Purkinje cell (primary cell): ENCODE results near the gene OR6C2. TPM values are rescaled to one million over a fixed set of nuclear protein-coding genes. Genes with fewer than 3 reads are reported as not detected.

ENCODE experiments used
- polyA plus RNA-seq: library from polyadenylated mRNA; unstranded; fragments of >200 nt; fragmentation: Nextera tagmentation; gene quantifications from 2 replicates; pipeline ENCODE4 v1.2.1, GENCODE V29; 2014

OR6C2 gene
- not detected in 2 replicates for polyA plus RNA-seq

DNA sequence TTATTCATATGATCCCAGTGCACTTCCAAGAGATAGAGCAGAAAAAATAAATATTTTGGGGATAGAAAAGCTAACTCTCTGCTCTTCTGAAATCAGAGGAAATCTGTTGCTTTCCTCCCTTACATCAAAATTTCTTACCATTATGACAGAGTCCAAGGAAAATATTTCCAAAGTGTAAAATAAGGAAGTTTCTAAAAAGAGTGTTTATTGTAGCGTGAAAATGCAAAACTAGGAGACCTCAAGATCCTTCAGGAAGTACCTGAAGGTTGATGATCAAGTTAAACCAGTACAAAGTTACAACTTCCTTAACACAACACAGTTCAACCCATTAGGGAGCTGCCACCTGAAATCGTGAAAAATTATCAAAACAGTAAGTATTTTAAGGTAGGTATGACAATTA, at the start of gene OR6C2:
Gene OR6C2, plus strand, starts transcription at position 301 of the 400 bp plus-strand sequence. CDS start 8,138 bp downstream, outside the sequence.

DNA sequence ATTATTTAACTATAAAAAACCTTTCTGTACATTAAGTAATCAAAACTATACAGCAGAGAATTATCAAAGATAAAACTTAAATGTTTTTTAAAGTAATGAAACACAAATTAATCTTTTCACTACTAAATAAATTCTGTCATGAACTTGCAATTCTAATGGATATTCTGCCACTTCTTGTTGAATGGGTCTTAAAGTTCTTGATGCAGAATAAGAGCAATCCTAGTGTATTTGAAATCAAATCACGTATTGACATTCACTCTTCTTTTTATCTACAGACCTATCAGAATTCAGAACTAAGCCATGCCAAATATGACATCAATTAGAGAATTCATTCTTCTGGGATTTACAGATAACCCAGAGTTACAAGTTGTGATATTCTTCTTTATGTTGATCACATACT, 43.6 kb upstream of the OR6C2 start, which contains the start of gene OR6C65:
Gene OR6C65, plus strand, starts transcription at position 301 of the 400 bp plus-strand sequence. Its CDS starts 0 bp downstream, at position 301.

DNA sequence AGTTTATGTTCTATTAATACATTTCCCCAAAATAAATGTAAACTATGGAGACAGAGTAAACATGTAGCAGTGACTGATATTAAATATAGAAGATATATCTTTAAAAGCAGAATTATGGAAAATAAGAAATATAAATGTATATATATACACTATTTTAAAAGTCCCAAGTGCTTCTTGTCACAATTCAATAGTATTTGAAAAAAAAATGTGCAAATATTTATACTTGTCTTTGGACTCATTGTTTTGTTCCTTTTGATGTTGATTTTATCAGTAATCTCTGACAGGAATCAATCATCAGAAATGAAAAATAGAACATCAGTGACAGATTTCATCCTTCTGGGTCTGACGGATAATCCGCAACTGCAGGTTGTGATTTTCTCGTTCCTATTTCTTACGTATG, 17.9 kb upstream of the OR6C2 start, which contains the start of gene OR6C76:
Gene OR6C76, plus strand, starts transcription at position 301 of the 400 bp plus-strand sequence. Its CDS starts 0 bp downstream, at position 301.

DNA sequence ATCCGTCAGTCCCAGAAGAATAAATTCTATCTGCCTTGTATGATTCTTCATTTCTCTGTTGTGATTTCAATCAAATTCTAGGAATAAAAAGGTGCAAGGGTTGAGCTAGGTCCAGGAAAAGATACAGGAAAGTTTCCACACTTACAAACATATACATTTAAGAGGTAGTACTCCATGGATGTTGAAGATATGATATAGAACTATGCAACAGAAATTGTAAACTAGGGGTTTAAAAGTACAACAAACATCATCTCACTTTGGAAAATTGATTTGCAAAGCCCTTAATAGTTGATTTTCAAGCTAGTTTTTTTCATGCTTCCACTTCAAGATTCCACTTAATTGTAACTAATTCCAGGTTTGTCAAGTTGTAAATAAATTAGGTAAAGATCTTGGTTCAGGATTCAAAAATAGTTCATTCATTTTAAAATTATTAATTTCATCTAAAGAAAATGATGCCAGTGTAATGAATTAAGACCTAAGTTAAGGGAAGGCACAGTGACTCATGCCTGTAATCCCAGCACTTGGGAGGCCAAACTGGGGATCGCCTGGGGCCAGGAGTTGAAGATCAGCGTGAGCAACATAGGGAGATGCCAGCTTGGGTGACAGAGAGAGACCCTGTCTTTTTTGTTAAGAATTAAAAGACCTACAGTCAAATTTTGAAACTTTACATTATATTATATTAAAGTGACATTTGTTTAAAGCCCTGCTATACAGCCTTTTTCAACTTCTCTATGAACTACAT, 26.4 kb downstream of the OR6C2 start, which contains the start of gene OR6C70:
Gene OR6C70, minus strand, starts transcription at position 51 of the 742 bp plus-strand sequence. Its CDS starts 0 bp downstream, at position 51.

GRCh38 chr12:55492078-55492477, 48.2 kb downstream of the OR6C2 start, which contains the start of gene OR6C68:
Gene OR6C68 (plus strand): TSS chr12:55492378. CDS start chr12:55492378, 0 bp downstream.

Other genes starting within 250 kb of the OR6C2 start
- not detected in 2 replicates for gene OR10A7, start 223.1 kb upstream of the OR6C2 start, polyA plus RNA-seq
- gene OR6C74, start 199.5 kb upstream of the OR6C2 start, polyA plus RNA-seq, result not detected in 2 replicates
- not detected in 2 replicates for gene OR6C6, start 147.5 kb upstream of the OR6C2 start, polyA plus RNA-seq
- gene OR6C1, start 129.7 kb upstream of the OR6C2 start, polyA plus RNA-seq, result not detected in 2 replicates
- gene OR6C3, start 113.3 kb upstream of the OR6C2 start, polyA plus RNA-seq, result not detected in 2 replicates
- not detected in 2 replicates for gene OR6C75, start 81.1 kb upstream of the OR6C2 start, polyA plus RNA-seq
- gene OR6C65, start 43.5 kb upstream of the OR6C2 start, polyA plus RNA-seq, result not detected in 2 replicates
- gene OR6C76, start 17.8 kb upstream of the OR6C2 start, polyA plus RNA-seq, result not detected in 2 replicates
- not detected in 2 replicates for gene OR6C70, start 26.1 kb downstream of the OR6C2 start, polyA plus RNA-seq
- not detected in 2 replicates for gene OR6C68, start 48.3 kb downstream of the OR6C2 start, polyA plus RNA-seq
- not detected in 2 replicates for gene OR6C4, start 105.5 kb downstream of the OR6C2 start, polyA plus RNA-seq
- gene OR2AP1, start 128.4 kb downstream of the OR6C2 start, polyA plus RNA-seq, result not detected in 2 replicates
- gene OR10P1, start 192.8 kb downstream of the OR6C2 start, polyA plus RNA-seq, result not detected in 2 replicates